Measurements from ENCODE around the gene CYP4F22.
"Not testable (repeated sequence)": the region's sequence is repeated elsewhere in the genome, so short reads cannot be mapped to it uniquely, and the experiment has no call there.

CYP4F22 gene

DNA sequence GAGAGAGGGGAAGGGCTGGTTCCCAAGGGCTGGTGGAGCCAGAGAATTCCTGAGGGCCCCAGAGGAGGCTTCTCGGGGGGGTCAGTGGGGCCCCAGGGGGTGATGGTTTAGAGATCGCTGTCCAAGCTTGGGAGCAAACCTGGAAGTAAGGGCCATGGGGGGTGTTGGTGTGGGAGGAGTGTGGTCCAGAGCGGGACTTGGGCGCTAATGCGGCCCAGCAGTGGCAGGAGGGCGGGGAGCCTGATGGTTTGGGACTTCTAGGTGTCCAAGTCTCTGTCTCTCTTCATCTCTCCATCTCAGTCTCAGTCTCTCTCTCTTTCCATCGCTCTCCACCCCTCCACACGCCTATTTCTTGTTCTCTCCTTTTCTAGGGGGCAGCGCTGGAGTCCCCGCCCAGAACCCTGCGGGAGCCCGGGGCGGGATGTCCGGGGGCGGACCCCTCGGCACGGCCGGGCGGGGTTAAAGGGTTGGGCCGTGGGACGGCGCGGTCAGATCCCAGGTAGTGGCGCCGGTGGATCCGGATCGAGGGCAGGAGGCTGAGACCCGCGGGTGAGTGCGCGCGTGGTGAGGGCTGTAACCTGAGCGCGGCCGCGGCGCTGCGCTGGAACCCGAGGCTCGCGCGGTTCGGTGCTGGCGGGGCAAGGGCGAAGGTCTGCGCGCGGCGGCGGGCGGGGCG is at the start of gene CYP4F22:
Gene CYP4F22 (plus strand): TSS at position 491 of the 676 bp plus-strand sequence. CDS start 16,812 bp downstream, outside the sequence.
- DNase-seq (ENCODE audit: low read depth, low spot score): no peak

DNA sequence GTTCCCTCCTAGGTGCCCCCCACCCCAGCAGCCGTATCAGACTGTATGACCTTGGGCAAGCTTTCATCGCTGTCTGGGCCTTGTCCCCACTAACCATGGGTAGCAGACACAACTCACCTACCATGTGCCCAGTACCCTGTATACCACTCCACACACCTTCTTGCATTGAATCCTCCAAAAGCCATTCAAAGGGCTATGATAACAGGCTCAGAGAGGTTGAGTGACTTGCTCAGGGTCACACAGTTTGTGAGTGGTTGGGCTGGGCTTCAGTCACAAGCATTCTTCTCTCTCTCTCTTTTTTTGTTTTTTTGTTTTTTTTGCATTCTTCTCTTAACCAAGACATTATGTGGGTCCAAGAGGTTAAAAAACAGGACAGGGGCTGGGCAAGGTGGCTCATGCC is 46.6 kb upstream of the CYP4F22 start:
- DNase-seq (ENCODE audit: low read depth, low spot score): no peak

DNA sequence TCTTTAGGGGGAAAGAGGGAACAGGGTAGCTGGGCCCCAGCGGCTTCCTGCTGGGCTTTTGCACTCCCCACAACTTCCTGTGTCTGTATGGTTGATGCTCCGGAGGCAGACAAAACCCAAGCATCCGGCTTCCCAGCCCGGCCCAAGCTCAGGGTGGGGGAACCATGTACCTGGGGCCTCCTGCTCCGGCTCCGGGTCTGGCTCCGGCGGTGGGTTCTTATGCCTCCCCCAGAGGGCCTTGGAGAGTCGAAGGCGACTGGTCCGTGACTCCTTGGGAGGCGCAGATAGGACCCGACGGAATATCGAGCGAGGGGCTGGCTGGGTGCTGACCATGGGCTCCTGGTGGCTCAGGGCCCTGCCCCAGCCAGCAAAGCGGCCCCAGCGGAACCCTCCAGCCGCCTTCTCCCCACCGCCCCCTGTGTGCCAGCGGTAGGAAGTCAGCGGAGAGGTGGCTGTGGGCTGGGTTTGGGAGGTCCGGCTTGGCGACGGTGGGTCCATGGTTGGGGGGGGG is 44.4 kb upstream of the CYP4F22 start:
- peak; percentile 51 for DNase-seq (ENCODE audit: low read depth, low spot score)

DNA sequence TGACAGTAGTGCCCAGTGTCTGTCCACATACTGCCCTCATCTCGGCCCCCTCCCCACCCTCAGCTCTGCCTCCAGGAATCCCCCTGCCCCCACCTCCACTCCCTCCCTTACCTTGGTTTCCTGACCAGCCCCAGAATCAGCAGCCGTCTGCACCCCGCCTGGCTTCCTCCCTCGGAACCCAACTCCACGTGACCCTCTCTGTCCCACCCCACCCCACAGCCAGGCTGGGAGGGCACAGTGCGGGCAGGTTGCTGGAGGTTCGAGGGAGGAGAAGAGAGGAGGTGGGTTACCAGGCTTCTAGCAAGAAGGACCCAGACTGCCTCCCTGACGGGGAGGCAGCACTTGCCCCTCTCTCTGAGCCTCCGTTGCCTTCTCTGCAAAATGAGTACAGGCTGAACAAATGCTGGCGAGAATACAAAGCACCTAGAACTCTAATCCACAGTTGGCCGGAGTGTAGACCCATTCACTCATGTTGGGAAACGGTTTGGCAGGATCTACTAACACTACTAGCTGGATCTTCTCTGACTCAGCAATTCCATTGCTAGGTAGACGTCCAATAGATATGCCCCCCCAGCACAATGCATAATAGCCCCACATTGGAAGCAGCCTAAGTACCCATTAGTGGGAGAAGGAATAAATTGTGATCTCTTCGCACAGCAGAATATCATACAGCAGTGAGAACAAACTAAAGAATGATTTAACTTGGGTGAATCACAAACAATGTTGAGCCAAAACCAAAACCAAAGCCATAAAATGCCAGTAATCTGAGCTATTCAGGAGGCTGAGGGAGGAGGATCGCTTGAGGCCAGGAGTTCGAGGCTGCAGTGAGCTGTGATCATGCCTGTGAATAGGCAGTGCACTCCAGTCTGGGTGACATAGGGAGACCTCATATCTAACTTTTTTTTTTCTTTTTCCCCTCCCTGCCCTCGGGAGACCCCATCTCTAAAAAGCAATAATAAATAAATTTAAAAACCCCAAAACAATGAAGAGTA is 43.6 kb upstream of the CYP4F22 start, which contains the start of gene RASAL3:
Gene RASAL3 (minus strand): TSS at position 151 of the 992 bp plus-strand sequence. CDS start 186 bp downstream, outside the sequence.
- DNase-seq (ENCODE audit: low read depth, low spot score): no peak

DNA sequence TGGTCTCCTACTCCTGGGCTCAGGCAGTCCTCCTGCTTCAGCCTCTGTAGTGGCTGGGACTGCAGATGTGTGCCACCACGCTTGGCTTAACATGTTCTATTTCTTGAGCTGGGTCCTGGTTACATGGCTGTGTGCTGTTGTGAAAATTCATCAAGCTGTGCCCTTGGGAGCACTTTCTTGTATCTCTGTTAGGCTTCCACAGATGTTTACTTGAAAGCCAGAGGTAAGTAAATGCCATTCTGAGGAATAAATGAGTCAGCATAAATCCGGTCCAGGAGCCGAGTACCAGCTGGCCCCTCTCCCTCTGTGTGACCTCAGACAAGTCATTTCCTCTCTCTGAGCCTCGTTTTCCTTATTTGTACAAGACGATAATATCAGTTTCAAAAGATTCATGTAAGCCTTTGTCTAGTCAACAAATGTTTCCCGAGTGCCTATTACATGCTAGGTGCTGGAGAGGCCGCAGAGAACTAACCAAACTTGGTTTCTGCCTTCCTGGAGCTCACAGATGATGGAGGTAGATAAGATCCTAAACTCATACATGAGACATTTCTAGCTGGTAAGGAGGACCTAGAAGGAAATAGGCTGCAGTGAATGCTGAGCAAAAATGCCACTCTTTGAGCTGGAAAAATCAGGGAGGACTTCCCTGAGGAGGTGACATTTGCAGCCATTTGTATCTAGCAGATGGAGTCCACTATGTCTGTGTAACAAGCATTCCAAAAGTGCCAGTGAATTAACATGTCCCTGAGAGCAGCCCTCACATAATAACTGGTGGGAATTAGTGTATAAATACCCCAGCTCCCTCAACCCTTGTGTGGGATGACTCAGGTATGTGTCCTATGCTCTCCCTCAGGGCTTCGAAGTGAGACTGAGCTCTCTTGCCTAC is 41.2 kb upstream of the CYP4F22 start:
- no peak for DNase-seq (ENCODE audit: low read depth, low spot score)

- DNase-seq (ENCODE audit: low read depth, low spot score): no peak
Observed at GRCh38 chr19:15467734-15468214, 40.6 kb upstream of the CYP4F22 start.

GRCh38 chr19:15468675-15469512 is 39.4 kb upstream of the CYP4F22 start:
- no peak for DNase-seq (ENCODE audit: low read depth, low spot score)

- no peak for DNase-seq (ENCODE audit: low read depth, low spot score)
Observed at GRCh38 chr19:15469513-15470297, 38.6 kb upstream of the CYP4F22 start.

- no peak for DNase-seq (ENCODE audit: low read depth, low spot score)
Observed at GRCh38 chr19:15471639-15472101, 36.7 kb upstream of the CYP4F22 start.

DNA sequence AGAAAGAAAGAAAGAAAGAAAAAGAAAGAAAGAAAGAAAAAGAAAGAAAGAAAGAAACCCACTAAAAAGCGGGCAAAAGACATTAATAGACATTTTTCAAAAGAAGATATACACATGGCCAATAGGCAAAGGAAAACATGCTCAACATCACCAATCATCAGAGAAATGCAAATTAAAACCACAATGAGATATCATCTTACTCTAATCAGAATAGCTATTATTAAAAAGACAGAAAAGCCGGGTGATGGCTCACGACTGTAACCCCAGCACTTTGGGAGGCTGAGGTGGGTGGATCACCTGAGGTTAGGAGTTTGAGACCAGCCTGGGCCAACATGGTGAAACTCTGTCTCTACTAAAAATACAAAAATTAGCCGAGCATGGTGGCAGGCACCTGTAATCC is 34.5 kb upstream of the CYP4F22 start:
- DNase-seq (ENCODE audit: low read depth, low spot score): not testable (repeated sequence)

GRCh38 chr19:15475169-15475568 is 33.2 kb upstream of the CYP4F22 start:
- DNase-seq (ENCODE audit: low read depth, low spot score): no peak

DNA sequence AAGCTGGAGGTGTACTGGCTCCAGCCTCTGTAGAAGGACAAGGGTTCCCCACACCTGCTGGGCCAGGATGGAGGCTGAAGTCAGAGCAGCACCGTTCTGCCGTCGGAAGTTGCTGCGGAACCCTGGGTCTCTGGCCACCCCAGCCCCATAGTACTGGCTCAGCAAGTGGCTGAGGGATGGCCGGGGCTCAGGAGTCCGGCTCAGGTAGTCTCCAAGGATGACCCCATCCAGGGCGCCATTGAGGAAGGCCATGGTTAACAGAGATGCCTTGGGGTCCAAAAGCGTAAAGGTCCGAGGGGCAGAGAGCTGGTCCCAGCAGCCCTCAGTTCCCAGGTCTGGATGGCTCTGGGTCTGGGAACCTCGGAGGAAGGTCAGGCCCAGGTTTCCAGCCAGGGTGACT is 32.7 kb upstream of the CYP4F22 start:
- no peak for DNase-seq (ENCODE audit: low read depth, low spot score)

GRCh38 chr19:15476325-15476724 is 32.0 kb upstream of the CYP4F22 start:
- DNase-seq (ENCODE audit: low read depth, low spot score): no peak

DNA sequence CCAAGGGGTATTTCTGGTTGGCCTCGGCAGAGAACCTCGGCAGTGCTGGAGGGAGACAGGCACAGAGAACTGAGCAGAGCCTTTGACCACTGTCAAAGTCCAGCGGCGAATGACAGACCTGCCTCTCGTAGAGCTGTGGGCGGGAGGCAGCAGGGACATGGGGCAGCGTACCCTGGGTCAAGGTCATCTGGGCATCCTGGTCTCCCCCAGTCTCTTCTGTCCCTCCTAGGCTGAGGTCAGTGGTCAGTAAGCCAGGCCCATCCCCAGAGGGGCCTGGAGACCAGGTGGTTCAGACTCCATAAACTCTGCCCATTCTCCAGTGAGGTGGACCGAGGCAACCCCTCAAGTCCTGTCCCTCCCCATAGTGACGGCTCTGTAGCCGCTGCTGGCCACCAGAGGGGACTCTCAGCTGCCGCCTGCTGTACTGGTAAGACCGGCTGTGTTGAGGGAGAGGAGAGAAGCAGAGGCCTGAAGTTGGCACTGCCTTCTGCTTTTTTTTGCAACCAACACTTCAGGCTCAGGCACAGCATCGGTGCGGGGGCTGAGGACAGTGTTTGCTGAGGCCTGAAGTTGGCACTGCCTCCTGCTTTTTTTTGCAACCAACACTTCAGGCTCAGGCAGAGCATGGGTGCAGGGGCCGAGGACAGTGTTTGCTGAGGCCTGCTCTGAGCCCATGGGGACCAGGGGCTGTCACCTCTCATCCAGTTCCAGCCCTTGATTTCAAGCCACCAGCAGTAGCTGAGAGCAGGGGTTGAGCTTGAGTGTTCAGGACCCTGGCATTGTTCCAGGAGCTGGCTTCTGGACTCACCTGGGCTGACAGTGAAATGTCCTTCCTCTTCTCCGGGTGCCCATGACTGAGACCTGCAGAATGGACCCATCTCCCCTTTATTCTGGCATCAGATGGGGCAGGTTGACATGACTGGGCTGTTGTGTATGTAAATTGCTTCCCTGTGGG is 28.7 kb upstream of the CYP4F22 start, which contains the start of gene PGLYRP2:
Gene PGLYRP2 (minus strand): TSS at position 111 of the 955 bp plus-strand sequence. CDS start 130 bp downstream, outside the sequence.
- no peak for DNase-seq (ENCODE audit: low read depth, low spot score)

GRCh38 chr19:15480996-15481395 is 27.3 kb upstream of the CYP4F22 start:
- DNase-seq (ENCODE audit: low read depth, low spot score): not testable (repeated sequence)

GRCh38 chr19:15485768-15486167 is 22.6 kb upstream of the CYP4F22 start:
- not testable (repeated sequence) for DNase-seq (ENCODE audit: low read depth, low spot score)

DNA sequence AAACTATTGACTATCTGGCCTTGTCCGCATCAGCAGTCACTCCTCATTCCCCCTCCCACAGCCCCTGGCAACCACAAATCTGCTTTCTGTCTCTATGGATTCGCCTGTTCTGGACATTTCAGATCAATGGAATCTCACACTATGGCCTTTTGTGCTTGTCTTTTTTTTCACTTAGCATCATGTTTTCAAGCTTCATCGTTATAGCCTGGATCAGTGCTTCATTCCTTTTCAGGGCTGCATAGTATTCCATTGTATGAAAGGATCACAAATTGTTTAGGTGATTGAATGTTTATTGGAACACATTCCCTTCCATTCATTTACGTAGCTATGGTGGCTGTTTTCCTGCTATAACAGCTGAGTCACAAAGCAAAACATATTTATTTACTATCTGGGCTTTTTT is 21.3 kb upstream of the CYP4F22 start:
- no peak for DNase-seq (ENCODE audit: low read depth, low spot score)
